ENCODE data around the gene DAZ4. TPM values are rescaled to one million over a fixed set of nuclear protein-coding genes. Genes with fewer than 3 reads are reported as not detected.
"Not testable (repeated sequence)": the region's sequence is repeated elsewhere in the genome, so short reads cannot be mapped to it uniquely, and the experiment has no call there.

The DAZ4 gene, protein sequence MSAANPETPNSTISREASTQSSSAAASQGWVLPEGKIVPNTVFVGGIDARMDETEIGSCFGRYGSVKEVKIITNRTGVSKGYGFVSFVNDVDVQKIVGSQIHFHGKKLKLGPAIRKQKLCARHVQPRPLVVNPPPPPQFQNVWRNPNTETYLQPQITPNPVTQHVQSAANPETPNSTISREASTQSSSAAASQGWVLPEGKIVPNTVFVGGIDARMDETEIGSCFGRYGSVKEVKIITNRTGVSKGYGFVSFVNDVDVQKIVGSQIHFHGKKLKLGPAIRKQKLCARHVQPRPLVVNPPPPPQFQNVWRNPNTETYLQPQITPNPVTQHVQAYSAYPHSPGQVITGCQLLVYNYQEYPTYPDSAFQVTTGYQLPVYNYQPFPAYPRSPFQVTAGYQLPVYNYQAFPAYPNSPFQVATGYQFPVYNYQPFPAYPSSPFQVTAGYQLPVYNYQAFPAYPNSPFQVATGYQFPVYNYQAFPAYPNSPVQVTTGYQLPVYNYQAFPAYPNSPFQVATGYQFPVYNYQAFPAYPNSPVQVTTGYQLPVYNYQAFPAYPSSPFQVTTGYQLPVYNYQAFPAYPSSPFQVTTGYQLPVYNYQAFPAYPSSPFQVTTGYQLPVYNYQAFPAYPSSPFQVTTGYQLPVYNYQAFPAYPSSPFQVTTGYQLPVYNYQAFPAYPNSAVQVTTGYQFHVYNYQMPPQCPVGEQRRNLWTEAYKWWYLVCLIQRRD
- total RNA-seq (not detected), polyA plus RNA-seq (under 1 TPM in 1 of 2 donors, not detected in 1; 0.03 TPM)

DNA sequence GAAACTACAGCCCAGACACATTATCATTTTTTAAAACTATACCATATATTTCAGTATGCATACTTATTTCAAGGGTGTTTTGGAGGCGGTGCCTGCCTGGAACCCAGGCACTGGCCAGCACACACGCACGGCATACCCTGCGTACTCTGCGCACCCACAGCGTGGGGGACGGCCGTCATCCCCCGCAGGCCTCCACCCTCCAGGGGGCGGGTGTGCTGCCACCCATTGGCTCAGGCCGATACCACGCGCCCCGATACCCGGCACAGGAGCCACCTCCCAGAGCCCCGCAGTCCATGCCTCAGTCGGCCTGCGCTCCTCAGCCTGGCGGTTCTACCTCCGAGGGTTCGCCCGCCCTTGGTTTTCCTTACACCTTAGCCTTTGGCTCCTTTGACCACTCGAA lies at the start of gene DAZ4:
Gene DAZ4, plus strand, starts transcription at position 301 of the 400 bp plus-strand sequence. CDS start 208 bp downstream, outside the sequence.
- not testable (repeated sequence) for H3K9me3 ChIP-seq (ENCODE audit: control insufficient read depth in 4 of 4, low read length in 3 of 4); H3K9ac ChIP-seq (ENCODE audit: low read depth in 1 of 2, low read length in 2 of 2); H3K4me3 ChIP-seq (ENCODE audit: low read depth in 1 of 3, low read length in 3 of 3); H3K27me3 ChIP-seq (ENCODE audit: control insufficient read depth in 4 of 4, insufficient read depth in 4 of 4, low read length in 3 of 4); H3K36me3 ChIP-seq (ENCODE audit: control insufficient read depth in 4 of 4, insufficient read depth in 3 of 4, low read depth in 1 of 4, low read length in 3 of 4); H3K27ac ChIP-seq (ENCODE audit: low read depth in 1 of 2, low read length in 2 of 2); DNase-seq (ENCODE audit: low spot score); H3K4me1 ChIP-seq (ENCODE audit: control insufficient read depth in 4 of 4, insufficient read depth in 4 of 4, low read length in 3 of 4)
- WGBS: 98% methylated on average over 6 of the region's 23 CpGs

DNA sequence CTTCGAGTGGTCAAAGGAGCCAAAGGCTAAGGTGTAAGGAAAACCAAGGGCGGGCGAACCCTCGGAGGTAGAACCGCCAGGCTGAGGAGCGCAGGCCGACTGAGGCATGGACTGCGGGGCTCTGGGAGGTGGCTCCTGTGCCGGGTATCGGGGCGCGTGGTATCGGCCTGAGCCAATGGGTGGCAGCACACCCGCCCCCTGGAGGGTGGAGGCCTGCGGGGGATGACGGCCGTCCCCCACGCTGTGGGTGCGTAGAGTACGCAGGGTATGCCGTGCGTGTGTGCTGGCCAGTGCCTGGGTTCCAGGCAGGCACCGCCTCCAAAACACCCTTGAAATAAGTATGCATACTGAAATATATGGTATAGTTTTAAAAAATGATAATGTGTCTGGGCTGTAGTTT lies 20.4 kb upstream of the DAZ4 start, which contains the start of gene DAZ3:
Gene DAZ3, minus strand, starts transcription at position 101 of the 400 bp plus-strand sequence. CDS start 208 bp downstream, outside the sequence.
- not testable (repeated sequence) for H3K4me3 ChIP-seq (ENCODE audit: low read depth in 1 of 3, low read length in 3 of 3); H3K36me3 ChIP-seq (ENCODE audit: control insufficient read depth in 4 of 4, insufficient read depth in 3 of 4, low read depth in 1 of 4, low read length in 3 of 4)
- no CpG with 5 or more reads among the region's 23 CpGs for WGBS

DNA sequence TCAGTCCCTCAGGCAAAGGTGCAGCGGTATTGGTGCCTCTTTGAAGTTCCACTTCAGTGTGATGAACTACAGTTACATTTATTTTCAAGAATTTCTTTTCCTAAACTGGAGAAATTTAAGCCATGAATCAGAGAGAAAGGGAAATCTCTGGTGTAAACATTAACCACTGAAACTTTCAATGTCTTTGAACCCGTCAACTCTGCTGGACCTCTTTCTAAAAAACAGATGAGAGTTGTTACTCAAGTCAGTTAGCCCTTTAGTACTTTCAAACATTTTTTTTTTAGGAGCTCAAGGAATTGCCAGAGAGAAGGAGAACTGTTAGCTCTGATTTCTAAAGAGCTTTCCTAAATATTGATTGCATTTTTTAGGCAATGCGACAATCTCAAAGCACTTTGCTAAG lies 11.9 kb upstream of the DAZ4 start:
- not testable (repeated sequence) for H3K36me3 ChIP-seq (ENCODE audit: control insufficient read depth in 4 of 4, insufficient read depth in 3 of 4, low read depth in 1 of 4, low read length in 3 of 4); DNase-seq (ENCODE audit: low spot score); H3K4me3 ChIP-seq (ENCODE audit: low read depth in 1 of 3, low read length in 3 of 3); H3K27ac ChIP-seq (ENCODE audit: low read depth in 1 of 2, low read length in 2 of 2); H3K9me3 ChIP-seq (ENCODE audit: control insufficient read depth in 4 of 4, low read length in 3 of 4); H3K9ac ChIP-seq (ENCODE audit: low read depth in 1 of 2, low read length in 2 of 2); H3K4me1 ChIP-seq (ENCODE audit: control insufficient read depth in 4 of 4, insufficient read depth in 4 of 4, low read length in 3 of 4); H3K27me3 ChIP-seq (ENCODE audit: control insufficient read depth in 4 of 4, insufficient read depth in 4 of 4, low read length in 3 of 4)
- WGBS: no CpG with 5 or more reads among the region's 3 CpGs

More for the DNA sequence above, 20.4 kb upstream of the DAZ4 start, which contains the start of gene DAZ3:
- H3K27ac ChIP-seq (ENCODE audit: low read depth in 1 of 2, low read length in 2 of 2); H3K27me3 ChIP-seq (ENCODE audit: control insufficient read depth in 4 of 4, insufficient read depth in 4 of 4, low read length in 3 of 4); H3K9ac ChIP-seq (ENCODE audit: low read depth in 1 of 2, low read length in 2 of 2); DNase-seq (ENCODE audit: low spot score); H3K9me3 ChIP-seq (ENCODE audit: control insufficient read depth in 4 of 4, low read length in 3 of 4); H3K4me1 ChIP-seq (ENCODE audit: control insufficient read depth in 4 of 4, insufficient read depth in 4 of 4, low read length in 3 of 4): not testable (repeated sequence)

DNA sequence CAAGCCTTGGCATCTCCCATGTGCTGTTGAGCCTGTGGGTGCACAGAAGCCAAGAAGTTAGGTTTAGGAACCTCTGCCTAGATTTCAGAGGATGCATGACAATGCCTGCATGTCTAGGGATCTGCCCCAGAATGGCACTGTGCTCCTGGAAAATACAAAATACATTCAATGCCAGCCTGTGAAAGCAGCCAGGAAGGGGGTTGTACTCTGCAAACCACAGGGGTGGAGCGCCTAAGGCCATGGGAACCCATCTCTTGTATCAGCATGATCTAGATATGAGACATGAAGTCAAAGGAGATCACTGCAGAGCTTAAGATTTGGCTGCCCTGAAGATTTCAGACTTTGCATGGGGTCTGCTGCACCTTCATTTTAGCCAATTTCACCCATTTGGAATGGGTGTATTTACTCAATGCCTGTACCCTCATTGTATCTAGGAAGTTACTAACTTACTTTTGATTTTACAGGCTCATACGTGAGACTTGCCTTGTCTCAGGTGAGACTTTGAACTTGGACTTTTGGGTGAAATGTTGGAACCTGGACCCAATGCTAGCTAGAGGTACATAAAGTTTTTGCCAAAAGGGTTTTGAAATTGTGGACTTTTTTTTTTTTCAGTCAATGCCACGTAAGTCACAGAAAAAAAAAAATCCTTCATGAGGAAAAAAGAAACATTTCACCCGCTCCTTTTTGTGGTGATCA lies 9.4 kb upstream of the DAZ4 start:
- H3K27ac ChIP-seq (ENCODE audit: low read depth in 1 of 2, low read length in 2 of 2); H3K9ac ChIP-seq (ENCODE audit: low read depth in 1 of 2, low read length in 2 of 2); H3K4me1 ChIP-seq (ENCODE audit: control insufficient read depth in 4 of 4, insufficient read depth in 4 of 4, low read length in 3 of 4); DNase-seq (ENCODE audit: low spot score); H3K4me3 ChIP-seq (ENCODE audit: low read depth in 1 of 3, low read length in 3 of 3); H3K9me3 ChIP-seq (ENCODE audit: control insufficient read depth in 4 of 4, low read length in 3 of 4); H3K36me3 ChIP-seq (ENCODE audit: control insufficient read depth in 4 of 4, insufficient read depth in 3 of 4, low read depth in 1 of 4, low read length in 3 of 4); H3K27me3 ChIP-seq (ENCODE audit: control insufficient read depth in 4 of 4, insufficient read depth in 4 of 4, low read length in 3 of 4): not testable (repeated sequence)
- 27% methylated on average over 1 of the region's 4 CpGs for WGBS

DNA sequence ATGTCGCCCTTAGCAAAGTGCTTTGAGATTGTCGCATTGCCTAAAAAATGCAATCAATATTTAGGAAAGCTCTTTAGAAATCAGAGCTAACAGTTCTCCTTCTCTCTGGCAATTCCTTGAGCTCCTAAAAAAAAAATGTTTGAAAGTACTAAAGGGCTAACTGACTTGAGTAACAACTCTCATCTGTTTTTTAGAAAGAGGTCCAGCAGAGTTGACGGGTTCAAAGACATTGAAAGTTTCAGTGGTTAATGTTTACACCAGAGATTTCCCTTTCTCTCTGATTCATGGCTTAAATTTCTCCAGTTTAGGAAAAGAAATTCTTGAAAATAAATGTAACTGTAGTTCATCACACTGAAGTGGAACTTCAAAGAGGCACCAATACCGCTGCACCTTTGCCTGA lies 8.7 kb upstream of the DAZ4 start:
- not testable (repeated sequence) for H3K4me3 ChIP-seq (ENCODE audit: low read depth in 1 of 3, low read length in 3 of 3); H3K36me3 ChIP-seq (ENCODE audit: control insufficient read depth in 4 of 4, insufficient read depth in 3 of 4, low read depth in 1 of 4, low read length in 3 of 4); H3K27me3 ChIP-seq (ENCODE audit: control insufficient read depth in 4 of 4, insufficient read depth in 4 of 4, low read length in 3 of 4); H3K4me1 ChIP-seq (ENCODE audit: control insufficient read depth in 4 of 4, insufficient read depth in 4 of 4, low read length in 3 of 4); H3K9me3 ChIP-seq (ENCODE audit: control insufficient read depth in 4 of 4, low read length in 3 of 4); DNase-seq (ENCODE audit: low spot score); H3K27ac ChIP-seq (ENCODE audit: low read depth in 1 of 2, low read length in 2 of 2); H3K9ac ChIP-seq (ENCODE audit: low read depth in 1 of 2, low read length in 2 of 2)
- no CpG with 5 or more reads among the region's 4 CpGs for WGBS

Other genes with a start within 250 kb of the DAZ4 start
- gene BPY2B, start 215.9 kb upstream of the DAZ4 start, total RNA-seq: not detected
- not detected for gene BPY2B, start 215.9 kb upstream of the DAZ4 start, polyA plus RNA-seq
- gene DAZ3, start 20.5 kb upstream of the DAZ4 start, total RNA-seq: not detected
- not detected for gene DAZ3, start 20.5 kb upstream of the DAZ4 start, polyA plus RNA-seq
- gene BPY2C, start 218.2 kb downstream of the DAZ4 start, total RNA-seq: not detected
- not detected for gene BPY2C, start 218.2 kb downstream of the DAZ4 start, polyA plus RNA-seq